ENCODE measurements around the gene ZNF235. TPM values are rescaled to one million over a fixed set of nuclear protein-coding genes. Genes with fewer than 3 reads are reported as not detected.

Gene ZNF235
- total and polyA plus RNA-seq, 9 donors, result 2.5 to 7.4 (median 5.9) TPM

- WGBS, 3 donors, result 97 to 99% (median 98%) methylated on average over 8 of the region's 8 CpGs
- Histone ChIP-seq H3K36me3 (no peaks in the 10 kb centered on the region), H3K27ac (no peak overlapping the region), H3K27me3 (no peaks in the 10 kb centered on the region), H3K9me3 (peaks cover 0 to 61% of the 10 kb centered on the region in 2 donors), H3K4me3 (no peak overlapping the region), H3K4me1 (ENCODE audit: insufficient read depth) (no peaks in the 10 kb centered on the region)
- no peak for DNase-seq
- TF ChIP-seq CTCF (IDR thresholded peaks at IDR 0.05) (no peak), POLR2A (IDR thresholded peaks at IDR 0.05) (no peak), EP300 (IDR thresholded peaks at IDR 0.05) (no peak)
- intact Hi-C loops (cut with DNase I), result no loop called here
These were observed 68.4 kb downstream of the ZNF235 start for GRCh38 chr19:44236384-44236783.

Small RNA genes within 50 kb of the gene (small RNA-seq; reads per million reads assigned to genes)
- gene NDUFA3P1, result not detected

Other genes with a start within 250 kb of the ZNF235 start
- gene ZNF284, start 232.9 kb downstream of the ZNF235 start, total RNA-seq, result 1 to 10 TPM in 6 of 7 donors, under 1 TPM in 1; 0.92 to 2.7 (median 2.1) TPM
- 1 to 10 TPM in 1 of 2 donors, under 1 TPM in 1; 0.90 to 2.1 TPM for gene ZNF284, start 232.9 kb downstream of the ZNF235 start, polyA plus RNA-seq
- gene ZNF224, start 210.7 kb downstream of the ZNF235 start, total RNA-seq, result 10 to 100 TPM; 20.0 to 31.0 (median 24.4) TPM
- 10 to 100 TPM; 16.2 to 19.0 TPM for gene ZNF224, start 210.7 kb downstream of the ZNF235 start, polyA plus RNA-seq
- 1 to 10 TPM; 3.6 to 8.2 (median 6.9) TPM for gene ZNF225, start 191.6 kb downstream of the ZNF235 start, total RNA-seq
- gene ZNF225, start 191.6 kb downstream of the ZNF235 start, polyA plus RNA-seq, result 1 to 10 TPM; 3.5 to 6.4 TPM
- 10 to 100 TPM in 5 of 7 donors, 1 to 10 TPM in 2; 5.5 to 14.4 (median 11.3) TPM for gene ZNF234, start 163.5 kb downstream of the ZNF235 start, total RNA-seq
- 1 to 10 TPM; 4.2 to 8.5 TPM for gene ZNF234, start 163.5 kb downstream of the ZNF235 start, polyA plus RNA-seq
- 10 to 100 TPM; 11.5 to 30.3 (median 22.4) TPM for gene ZNF226, start 139.9 kb downstream of the ZNF235 start, total RNA-seq
- gene ZNF226, start 139.9 kb downstream of the ZNF235 start, polyA plus RNA-seq, result 10 to 100 TPM; 18.1 to 27.3 TPM
- 10 to 100 TPM in 6 of 7 donors, 1 to 10 TPM in 1; 7.3 to 29.5 (median 24.8) TPM for gene ZNF227, start 92.5 kb downstream of the ZNF235 start, total RNA-seq
- gene ZNF227, start 92.5 kb downstream of the ZNF235 start, polyA plus RNA-seq, result 10 to 100 TPM; 10.6 to 13.8 TPM
- gene ZNF233, start 45.1 kb downstream of the ZNF235 start, total RNA-seq, result under 1 TPM in 5 of 7 donors, not detected in 2; 0.13 to 0.65 (median 0.57) TPM
- under 1 TPM; 0.21 to 0.55 TPM for gene ZNF233, start 45.1 kb downstream of the ZNF235 start, polyA plus RNA-seq
- gene ZNF112, start 51.7 kb upstream of the ZNF235 start, total RNA-seq, result 10 to 100 TPM in 1 of 7 donors, 1 to 10 TPM in 6; 4.6 to 13.0 (median 9.3) TPM
- gene ZNF112, start 51.7 kb upstream of the ZNF235 start, polyA plus RNA-seq, result 1 to 10 TPM; 3.5 to 4.2 TPM
- 10 to 100 TPM in 1 of 7 donors, 1 to 10 TPM in 6; 2.6 to 11.2 (median 6.8) TPM for gene ZNF285, start 96.6 kb upstream of the ZNF235 start, total RNA-seq
- 1 to 10 TPM; 3.3 to 9.1 TPM for gene ZNF285, start 96.6 kb upstream of the ZNF235 start, polyA plus RNA-seq
- 10 to 100 TPM in 3 of 7 donors, 1 to 10 TPM in 4; 3.7 to 13.7 (median 9.8) TPM for gene ZNF229, start 143.4 kb upstream of the ZNF235 start, total RNA-seq
- 1 to 10 TPM; 3.8 to 4.4 TPM for gene ZNF229, start 143.4 kb upstream of the ZNF235 start, polyA plus RNA-seq
- gene ZNF180, start 195.5 kb upstream of the ZNF235 start, total RNA-seq, result 10 to 100 TPM in 2 of 7 donors, 1 to 10 TPM in 5; 8.4 to 16.1 (median 9.7) TPM
- 1 to 10 TPM; 5.6 to 6.3 TPM for gene ZNF180, start 195.5 kb upstream of the ZNF235 start, polyA plus RNA-seq
- under 1 TPM in 1 of 7 donors, not detected in 6; 0.60 TPM for gene CEACAM20, start 224.7 kb upstream of the ZNF235 start, total RNA-seq
- not detected for gene CEACAM20, start 224.7 kb upstream of the ZNF235 start, polyA plus RNA-seq